DOHH2 (cell line): ENCODE data around the gene SYK.

Experiments
- H3F3A ChIP-seq: fragments of 200-600 bp; sonication (generic), shearing (Covaris generic); 2 replicates; pipeline ENCODE4 v1.6.0; 2016; ENCODE audit warnings: antibody characterized with exemption, mild to moderate bottlenecking; ENCODE audit not compliant: control insufficient read depth, insufficient read depth
- H3K27ac ChIP-seq: fragments of 200-600 bp; sonication (generic); 2 replicates; pipeline ENCODE4 v1.5.1; 2014; ENCODE audit warnings: low read depth, mild to moderate bottlenecking, low read length, moderate library complexity
- H3K27me3 ChIP-seq: fragments of 200-600 bp; sonication (generic); 2 replicates; pipeline ENCODE4 v1.6.1; 2014; ENCODE audit warnings: mild to moderate bottlenecking, low read length, mixed read lengths; ENCODE audit not compliant: control insufficient read depth
- H3K36me3 ChIP-seq: fragments of 200-600 bp; sonication (generic); 2 replicates; pipeline ENCODE4 v1.6.1; 2014; ENCODE audit warnings: mild to moderate bottlenecking, low read length, moderate library complexity, mixed read lengths; ENCODE audit not compliant: control insufficient read depth
- H3K4me1 ChIP-seq: fragments of 200-600 bp; sonication (generic); 2 replicates; pipeline ENCODE4 v1.6.1; 2014; ENCODE audit warnings: mild to moderate bottlenecking, low read length, mixed read lengths; ENCODE audit not compliant: control insufficient read depth
- H3K4me2 ChIP-seq: fragments of 200-600 bp; sonication (generic); 2 replicates; pipeline ENCODE4 v1.6.0; 2014; ENCODE audit warnings: mild to moderate bottlenecking, low read length, moderate library complexity
- H3K4me3 ChIP-seq: fragments of 200-600 bp; sonication (generic); 2 replicates; pipeline ENCODE4 v1.5.1; 2014; ENCODE audit warnings: mild to moderate bottlenecking, low read length, mixed read lengths
- H3K79me2 ChIP-seq: fragments of 200-600 bp; sonication (generic); 2 replicates; pipeline ENCODE4 v1.6.1; 2014; ENCODE audit warnings: mild to moderate bottlenecking, low read length, mixed read lengths; ENCODE audit not compliant: control insufficient read depth
- H3K9me2 ChIP-seq: fragments of 200-600 bp; sonication (generic); replicated peaks from 2 replicates; pipeline ENCODE4 v1.6.1; 2014; ENCODE audit warnings: mild to moderate bottlenecking, low read length, mixed read lengths; ENCODE audit not compliant: control insufficient read depth
- H3K9me3 ChIP-seq: fragments of 200-600 bp; sonication (generic); 2 replicates; pipeline ENCODE4 v1.6.1; 2014; ENCODE audit warnings: antibody characterized with exemption, low read length, mixed read lengths; ENCODE audit not compliant: control insufficient read depth, insufficient read depth
- H4K20me1 ChIP-seq: fragments of 200-600 bp; sonication (generic); 2 replicates; pipeline ENCODE4 v1.6.0; 2014; ENCODE audit warnings: low read depth, mild to moderate bottlenecking, antibody characterized with exemption, low read length, moderate library complexity; ENCODE audit not compliant: control insufficient read depth, insufficient read depth
- EZH2phosphoT487 ChIP-seq: fragments of 200-600 bp; sonication (generic); IDR thresholded peaks from 2 replicates; pipeline ENCODE4 v1.6.1; 2017; ENCODE audit warnings: borderline replicate concordance, mild to moderate bottlenecking, antibody characterized with exemption, low read length, moderate library complexity, mixed read lengths
- TF ChIP-seq, protein P1 (sequence below): fragments of 200-600 bp; sonication (generic); IDR thresholded peaks from one replicate; pipeline ENCODE4 v1.5.1; 2014; ENCODE audit warnings: antibody characterized with exemption, mild to moderate bottlenecking, low read depth, low read length; ENCODE audit not compliant: poor library complexity, severe bottlenecking

Gene SYK

GRCh38 chr9:90921104-90921503 lies 119.5 kb downstream of the SYK start:
- Histone ChIP-seq H3K27ac (no peak overlapping the region), H3K9me3 (no peaks in the 10 kb centered on the region), H3K4me3 (no peak overlapping the region), H3K79me2 (no peaks in the 10 kb centered on the region), H3K4me1 (no peaks in the 10 kb centered on the region), H3F3A (no peaks in the 10 kb centered on the region), H3K27me3 (0 out of 2 replicates have a peak, but pooled peaks cover 3% of the 10 kb centered on the region), H3K36me3 (no peaks in the 10 kb centered on the region), H3K9me2 (no peaks in the 10 kb centered on the region), H3K4me2 (no peak overlapping the region), H4K20me1 (no peaks in the 10 kb centered on the region)
- no peak for TF ChIP-seq EZH2phosphoT487
- TF ChIP-seq, protein P1, sequence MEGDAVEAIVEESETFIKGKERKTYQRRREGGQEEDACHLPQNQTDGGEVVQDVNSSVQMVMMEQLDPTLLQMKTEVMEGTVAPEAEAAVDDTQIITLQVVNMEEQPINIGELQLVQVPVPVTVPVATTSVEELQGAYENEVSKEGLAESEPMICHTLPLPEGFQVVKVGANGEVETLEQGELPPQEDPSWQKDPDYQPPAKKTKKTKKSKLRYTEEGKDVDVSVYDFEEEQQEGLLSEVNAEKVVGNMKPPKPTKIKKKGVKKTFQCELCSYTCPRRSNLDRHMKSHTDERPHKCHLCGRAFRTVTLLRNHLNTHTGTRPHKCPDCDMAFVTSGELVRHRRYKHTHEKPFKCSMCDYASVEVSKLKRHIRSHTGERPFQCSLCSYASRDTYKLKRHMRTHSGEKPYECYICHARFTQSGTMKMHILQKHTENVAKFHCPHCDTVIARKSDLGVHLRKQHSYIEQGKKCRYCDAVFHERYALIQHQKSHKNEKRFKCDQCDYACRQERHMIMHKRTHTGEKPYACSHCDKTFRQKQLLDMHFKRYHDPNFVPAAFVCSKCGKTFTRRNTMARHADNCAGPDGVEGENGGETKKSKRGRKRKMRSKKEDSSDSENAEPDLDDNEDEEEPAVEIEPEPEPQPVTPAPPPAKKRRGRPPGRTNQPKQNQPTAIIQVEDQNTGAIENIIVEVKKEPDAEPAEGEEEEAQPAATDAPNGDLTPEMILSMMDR, result no peak

- no peaks in the 10 kb centered on the region for H3K79me2 ChIP-seq
- H3K4me1 ChIP-seq, result no peaks in the 10 kb centered on the region
- no peaks in the 10 kb centered on the region for H3F3A ChIP-seq
- TF ChIP-seq EZH2phosphoT487, result no peak
- TF ChIP-seq, protein P1, result no peak
- H4K20me1 ChIP-seq, result no peaks in the 10 kb centered on the region
- no peak overlapping the region for H3K4me3 ChIP-seq
- no peaks in the 10 kb centered on the region for H3K9me2 ChIP-seq
- H3K9me3 ChIP-seq, result no peaks in the 10 kb centered on the region
- no peaks in the 10 kb centered on the region for H3K36me3 ChIP-seq
- no peak overlapping the region for H3K27ac ChIP-seq
- H3K4me2 ChIP-seq, result no peak overlapping the region
- H3K27me3 ChIP-seq, result peaks cover 9% of the 10 kb centered on the region; the same call in 1 of the 2 replicates
Measured at GRCh38 chr9:90921969-90922368, 120.3 kb downstream of the SYK start.

DNA sequence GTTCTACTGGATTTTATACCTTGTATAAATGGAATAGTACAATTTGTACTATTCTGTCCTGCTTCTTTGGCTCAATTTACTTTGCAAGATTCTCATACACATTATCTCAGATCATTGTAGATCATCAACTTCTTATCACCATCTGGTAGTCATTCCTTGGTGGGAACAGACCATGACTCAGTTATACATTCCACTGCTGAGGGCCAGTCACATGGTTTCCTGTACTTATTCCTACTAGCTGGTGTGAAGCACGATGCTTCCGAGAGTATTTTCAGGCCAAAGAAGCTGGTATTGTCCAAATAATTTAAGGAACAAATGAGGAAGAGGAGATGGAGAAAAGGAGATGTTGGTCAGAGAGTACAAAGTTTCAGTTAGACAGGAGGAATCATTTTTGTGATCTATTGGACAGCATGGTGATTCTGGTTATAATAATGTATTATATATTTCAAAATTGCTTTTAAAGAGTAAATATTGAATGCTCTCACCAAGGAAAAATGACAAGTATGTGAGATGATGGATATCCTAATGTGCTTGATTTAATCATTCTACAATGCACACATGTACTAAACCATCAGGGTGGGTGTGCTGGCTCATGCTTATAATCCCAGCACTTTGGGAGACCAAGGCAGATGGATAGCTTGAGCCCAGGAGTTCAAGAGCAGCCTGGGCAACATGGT lies 124.1 kb downstream of the SYK start:
- H3K9me2 ChIP-seq, result no peaks in the 10 kb centered on the region
- H3K27ac ChIP-seq, result no peak overlapping the region
- H4K20me1 ChIP-seq, result no peaks in the 10 kb centered on the region
- H3K79me2 ChIP-seq, result no peaks in the 10 kb centered on the region
- peaks cover 14% of the 10 kb centered on the region; the same call in 1 of the 2 replicates for H3K27me3 ChIP-seq
- H3F3A ChIP-seq, result no peaks in the 10 kb centered on the region
- H3K4me1 ChIP-seq, result no peaks in the 10 kb centered on the region
- TF ChIP-seq, protein P1, result no peak
- TF ChIP-seq EZH2phosphoT487, result no peak
- no peak overlapping the region for H3K4me2 ChIP-seq
- no peak overlapping the region for H3K4me3 ChIP-seq
- H3K9me3 ChIP-seq, result no peaks in the 10 kb centered on the region
- no peaks in the 10 kb centered on the region for H3K36me3 ChIP-seq
